Measurements from ENCODE around the gene PAQR8. TPM values are rescaled to one million over a fixed set of nuclear protein-coding genes. Genes with fewer than 3 reads are reported as not detected.
A peak's percentile ranks its signal among the peaks of the same experiment; 100 is the strongest.

The PAQR8 gene
- total RNA-seq, 1 experiment from 2014 or later = 0.44 TPM

GRCh38 chr6:52411911-52412310, 50.0 kb downstream of the PAQR8 start:
- intact Hi-C loops (cut with micrococcal nuclease) = no loop called here

GRCh38 chr6:52415333-52415732, 53.4 kb downstream of the PAQR8 start:
- H3K4me3 ChIP-seq (ENCODE audit: low read length) = no peak overlapping the region
- H3K79me2 ChIP-seq (ENCODE audit: low read length) = no peaks in the 10 kb centered on the region
- DNase-seq (no peak), ATAC-seq (no peak)
- no peak overlapping the region for H3K27ac ChIP-seq (ENCODE audit: low read length)
- TF ChIP-seq EZH2phosphoT487 (IDR thresholded peaks at IDR 0.05; ENCODE audit: borderline replicate concordance, low read length) (no peak), EZH2 (IDR thresholded peaks at IDR 0.05; ENCODE audit: low read length, unreplicated experiment) (no peak)
- TF ChIP-seq, protein P1, sequence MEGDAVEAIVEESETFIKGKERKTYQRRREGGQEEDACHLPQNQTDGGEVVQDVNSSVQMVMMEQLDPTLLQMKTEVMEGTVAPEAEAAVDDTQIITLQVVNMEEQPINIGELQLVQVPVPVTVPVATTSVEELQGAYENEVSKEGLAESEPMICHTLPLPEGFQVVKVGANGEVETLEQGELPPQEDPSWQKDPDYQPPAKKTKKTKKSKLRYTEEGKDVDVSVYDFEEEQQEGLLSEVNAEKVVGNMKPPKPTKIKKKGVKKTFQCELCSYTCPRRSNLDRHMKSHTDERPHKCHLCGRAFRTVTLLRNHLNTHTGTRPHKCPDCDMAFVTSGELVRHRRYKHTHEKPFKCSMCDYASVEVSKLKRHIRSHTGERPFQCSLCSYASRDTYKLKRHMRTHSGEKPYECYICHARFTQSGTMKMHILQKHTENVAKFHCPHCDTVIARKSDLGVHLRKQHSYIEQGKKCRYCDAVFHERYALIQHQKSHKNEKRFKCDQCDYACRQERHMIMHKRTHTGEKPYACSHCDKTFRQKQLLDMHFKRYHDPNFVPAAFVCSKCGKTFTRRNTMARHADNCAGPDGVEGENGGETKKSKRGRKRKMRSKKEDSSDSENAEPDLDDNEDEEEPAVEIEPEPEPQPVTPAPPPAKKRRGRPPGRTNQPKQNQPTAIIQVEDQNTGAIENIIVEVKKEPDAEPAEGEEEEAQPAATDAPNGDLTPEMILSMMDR (conservative IDR thresholded peaks at IDR 0.05; ENCODE audit: low read depth, low read length) = no peak
- H3K27me3 ChIP-seq (ENCODE audit: low read length) = no peaks in the 10 kb centered on the region
- ChIA-PET POLR2A (ENCODE audit: unreplicated experiment) (interaction anchor here (0.6 kb wide), 1 partner anchor 110 kb away, joined by 3 read pairs; no protein-coding TSS in a partner anchor), CTCF (interaction anchor here (0.9 kb wide), 1 partner anchor 8 kb away, joined by 11 read pairs; no protein-coding TSS in a partner anchor)
- intact Hi-C loops (cut with micrococcal nuclease) = no loop called here
- 0 out of 2 replicates have a peak overlapping the region, but pooled peaks have one; percentile 52 for H3K4me2 ChIP-seq (ENCODE audit: low read length)
- no peaks in the 10 kb centered on the region for H3K9me2 ChIP-seq (replicated peaks; ENCODE audit: low read length)
- no peaks in the 10 kb centered on the region for H3K36me3 ChIP-seq (ENCODE audit: low read depth, low read length)
- peaks cover 33% of the 10 kb centered on the region for H3K4me1 ChIP-seq (ENCODE audit: insufficient read depth, low read length)
- no TSS peak for BruUV-seq (replicated peaks)
- no peaks in the 10 kb centered on the region for H4K20me1 ChIP-seq (ENCODE audit: low read length)
- H3K9ac ChIP-seq (ENCODE audit: low read length) = no peak overlapping the region
- H2AFZ ChIP-seq (ENCODE audit: low read length) = no peak overlapping the region
- H3F3A ChIP-seq (ENCODE audit: low read length, unreplicated experiment) = no peaks in the 10 kb centered on the region
- no peaks in the 10 kb centered on the region for H3K9me3 ChIP-seq (ENCODE audit: low read length)

More at GRCh38 chr6:52411911-52412310, 50.0 kb downstream of the PAQR8 start:
- CTCF ChIA-PET = no interaction called here
- Histone ChIP-seq H3K4me3 (ENCODE audit: low read length) (no peak overlapping the region), H3K9ac (ENCODE audit: low read length) (no peak overlapping the region), H3K27me3 (ENCODE audit: low read length) (no peaks in the 10 kb centered on the region), H3K9me2 (replicated peaks; ENCODE audit: low read length) (no peaks in the 10 kb centered on the region), H3K9me3 (ENCODE audit: low read length) (no peaks in the 10 kb centered on the region), H2AFZ (ENCODE audit: low read length) (no peak overlapping the region), H3K4me1 (ENCODE audit: insufficient read depth, low read length) (peaks cover 16% of the 10 kb centered on the region), H3F3A (ENCODE audit: low read length, unreplicated experiment) (no peaks in the 10 kb centered on the region), H3K79me2 (ENCODE audit: low read length) (no peaks in the 10 kb centered on the region), H3K36me3 (ENCODE audit: low read depth, low read length) (no peaks in the 10 kb centered on the region), H3K27ac (ENCODE audit: low read length) (no peak overlapping the region), H4K20me1 (ENCODE audit: low read length) (no peaks in the 10 kb centered on the region), H3K4me2 (ENCODE audit: low read length) (no peak overlapping the region)
- ATAC-seq = no peak
- DNase-seq = no peak
- POLR2A ChIA-PET (ENCODE audit: unreplicated experiment) = no interaction called here
- TF ChIP-seq EZH2phosphoT487 (IDR thresholded peaks at IDR 0.05; ENCODE audit: borderline replicate concordance, low read length) (no peak), EZH2 (IDR thresholded peaks at IDR 0.05; ENCODE audit: low read length, unreplicated experiment) (no peak)
- TF ChIP-seq, protein P1 (conservative IDR thresholded peaks at IDR 0.05; ENCODE audit: low read depth, low read length) = no peak
- BruUV-seq (replicated peaks) = no TSS peak

DNA sequence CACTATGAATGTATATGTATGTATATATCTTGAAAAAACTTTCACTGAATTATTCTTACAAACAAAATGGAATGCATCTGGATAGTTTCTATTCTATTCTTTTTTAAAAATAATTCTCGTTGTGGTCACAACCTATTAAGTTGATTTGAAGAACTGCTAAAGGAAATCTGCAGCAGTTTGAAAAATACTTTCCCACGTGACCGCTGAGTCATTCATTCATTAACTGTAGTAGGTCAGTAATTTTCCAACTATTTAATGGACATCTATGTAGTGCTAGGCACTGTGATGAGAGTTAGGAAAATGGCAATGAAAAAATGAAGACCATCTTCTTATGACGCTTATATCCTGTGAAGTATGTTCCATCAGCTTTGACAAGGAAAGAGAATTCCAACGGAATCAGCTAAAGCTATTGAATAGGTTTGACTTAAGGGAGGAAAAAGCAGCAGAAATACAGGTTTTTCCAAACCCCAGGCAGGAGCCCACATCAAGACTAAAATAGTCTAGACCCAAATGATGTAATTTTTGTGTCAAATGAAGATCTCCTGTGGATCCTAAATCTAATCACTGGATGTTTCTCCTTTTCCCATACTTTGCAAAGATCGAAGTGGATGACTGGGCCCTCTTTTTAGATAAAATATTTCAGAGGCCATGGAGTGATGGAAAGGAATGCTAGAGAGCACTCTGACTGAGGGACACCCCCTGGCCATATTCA, 54.1 kb downstream of the PAQR8 start:
- Histone ChIP-seq H3K9me3 (ENCODE audit: low read length) (no peaks in the 10 kb centered on the region), H3K4me3 (ENCODE audit: low read length) (peak overlapping the region; percentile 26; the same call in 1 of the 2 replicates), H3K9ac (ENCODE audit: low read length) (no peak overlapping the region), H3K9me2 (replicated peaks; ENCODE audit: low read length) (no peaks in the 10 kb centered on the region), H3K4me1 (ENCODE audit: insufficient read depth, low read length) (peaks cover 34% of the 10 kb centered on the region), H3K36me3 (ENCODE audit: low read depth, low read length) (no peaks in the 10 kb centered on the region), H3K4me2 (ENCODE audit: low read length) (peak overlapping the region; percentile 52), H3K79me2 (ENCODE audit: low read length) (0 out of 2 replicates have a peak, but pooled peaks cover 2% of the 10 kb centered on the region), H4K20me1 (ENCODE audit: low read length) (no peaks in the 10 kb centered on the region), H3K27me3 (ENCODE audit: low read length) (no peaks in the 10 kb centered on the region), H3K27ac (ENCODE audit: low read length) (no peak overlapping the region), H2AFZ (ENCODE audit: low read length) (no peak overlapping the region), H3F3A (ENCODE audit: low read length, unreplicated experiment) (no peaks in the 10 kb centered on the region)
- POLR2A ChIA-PET (ENCODE audit: unreplicated experiment) = no interaction called here
- ATAC-seq (no peak), DNase-seq (no peak)
- intact Hi-C loops (cut with micrococcal nuclease) = loop anchor here (1.0 to 2.0 kb wide), 4 partner anchors 88 to 247 kb away; no protein-coding TSS in a partner anchor
- BruUV-seq (replicated peaks) = no TSS peak
- CTCF ChIA-PET = interaction anchor here (0.5 to 0.9 kb wide), 3 partner anchors 8 to 160 kb away, joined by 3 to 11 read pairs (median 8); no protein-coding TSS in a partner anchor
- TF ChIP-seq EZH2phosphoT487 (IDR thresholded peaks at IDR 0.05; ENCODE audit: borderline replicate concordance, low read length) (no peak), EZH2 (IDR thresholded peaks at IDR 0.05; ENCODE audit: low read length, unreplicated experiment) (no peak)
- TF ChIP-seq, protein P1 (conservative IDR thresholded peaks at IDR 0.05; ENCODE audit: low read depth, low read length) = no peak

All from PC-3 (cell line).